Measurements from ENCODE around the gene DND1.
"Not testable (repeated sequence)": the region's sequence is repeated elsewhere in the genome, so short reads cannot be mapped to it uniquely, and the experiment has no call there.

The DND1 gene

DNA sequence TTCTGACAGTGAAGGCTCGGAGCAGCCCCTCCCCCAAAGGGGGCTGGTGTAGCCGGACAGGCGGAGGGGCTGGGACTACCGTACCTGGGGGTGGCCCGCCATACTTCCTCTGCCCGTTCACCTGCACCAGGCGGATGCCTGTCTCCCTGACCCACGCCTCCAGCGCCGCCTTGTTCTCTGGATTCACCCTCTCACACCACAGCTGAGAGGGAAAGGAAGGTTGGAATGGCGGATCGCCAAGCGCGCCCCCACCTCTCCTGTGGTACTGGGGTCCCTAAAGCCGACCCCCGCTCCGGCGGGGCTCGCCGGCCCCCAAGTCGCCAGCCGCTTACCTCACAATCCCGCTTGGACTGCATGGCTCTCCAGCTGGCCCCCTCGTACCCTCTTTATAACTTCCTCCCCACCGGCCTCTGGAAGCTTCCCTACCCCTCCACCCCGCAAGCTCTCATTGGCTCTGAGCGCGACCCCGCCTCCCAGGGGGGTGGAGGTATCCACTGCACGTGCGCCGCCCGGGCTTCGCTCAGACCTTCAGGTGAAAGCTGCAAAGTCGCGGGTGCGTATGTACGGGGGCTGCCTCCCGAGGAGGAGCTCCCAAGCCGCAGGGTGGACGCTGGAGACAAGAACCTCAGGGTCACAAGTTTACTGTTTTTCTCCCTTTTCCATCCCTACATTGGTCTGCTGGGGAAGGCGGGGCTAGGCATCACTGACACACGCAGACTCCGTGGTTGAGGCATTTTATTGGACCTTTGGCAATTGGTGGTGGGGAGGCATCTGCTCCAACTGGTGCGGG is at the start of gene DND1:
DND1 (minus strand) TSS at position 390 of the 790 bp plus-strand sequence; CDS start at position 356, 34 bp downstream.
- DNase-seq (ENCODE audit: low read depth), result no peak

DNA sequence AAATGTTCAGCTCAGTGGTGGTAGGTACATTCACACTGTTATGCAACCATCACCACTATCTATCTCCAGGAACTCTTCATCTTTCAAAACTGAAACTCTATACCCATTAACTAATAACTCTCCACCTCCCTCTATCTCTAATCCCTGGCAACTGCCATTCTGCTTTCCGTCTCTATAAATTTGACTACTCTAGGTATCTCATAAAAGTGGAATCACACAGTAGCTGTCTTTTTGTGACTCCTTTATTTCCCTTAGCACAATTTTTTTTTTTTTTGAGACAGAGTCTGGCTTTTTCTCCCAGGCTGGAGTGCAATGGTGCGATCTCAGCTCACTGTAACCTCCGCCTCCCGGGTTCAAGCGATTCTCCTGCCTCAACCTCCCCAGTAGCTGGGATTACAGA is 48.0 kb upstream of the DND1 start:
- DNase-seq (ENCODE audit: low read depth), result not testable (repeated sequence)

DNA sequence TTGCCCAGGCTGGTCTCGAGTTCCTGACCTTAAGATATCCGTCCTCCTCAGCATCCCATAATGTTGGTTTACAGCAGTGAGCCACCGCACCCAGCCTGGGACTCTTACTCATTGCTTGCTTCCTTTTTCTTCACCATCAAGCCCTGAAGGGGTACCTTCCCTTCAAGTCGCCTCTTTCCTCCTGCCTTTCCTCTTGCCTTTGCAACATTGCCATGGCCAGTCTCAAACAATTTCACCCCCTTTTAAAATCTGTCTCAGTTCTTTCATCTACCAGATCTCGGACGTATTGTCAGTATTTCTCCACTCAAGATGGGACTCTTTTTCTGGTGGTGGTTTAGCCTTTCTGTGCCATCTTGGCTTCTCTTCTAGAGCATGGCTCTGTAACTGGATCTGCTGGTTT is 47.4 kb upstream of the DND1 start:
- DNase-seq (ENCODE audit: low read depth), result not testable (repeated sequence)

DNA sequence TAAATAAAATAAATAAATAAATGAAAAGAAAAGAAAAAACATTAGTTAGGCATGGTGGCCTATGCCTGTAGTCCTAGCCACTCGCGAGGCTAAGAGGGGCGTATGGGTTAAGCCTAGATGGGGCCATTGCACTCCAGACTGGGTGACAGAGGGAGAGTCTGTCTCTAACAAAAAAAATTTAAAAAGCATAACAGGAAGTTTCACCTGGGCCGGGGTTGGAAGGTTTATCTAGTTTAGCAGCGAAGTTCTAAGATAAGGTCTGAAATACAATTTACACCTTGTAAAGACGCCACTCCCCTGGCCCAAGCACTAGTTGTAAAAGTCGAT is 44.9 kb upstream of the DND1 start:
- no peak for DNase-seq (ENCODE audit: low read depth)

DNA sequence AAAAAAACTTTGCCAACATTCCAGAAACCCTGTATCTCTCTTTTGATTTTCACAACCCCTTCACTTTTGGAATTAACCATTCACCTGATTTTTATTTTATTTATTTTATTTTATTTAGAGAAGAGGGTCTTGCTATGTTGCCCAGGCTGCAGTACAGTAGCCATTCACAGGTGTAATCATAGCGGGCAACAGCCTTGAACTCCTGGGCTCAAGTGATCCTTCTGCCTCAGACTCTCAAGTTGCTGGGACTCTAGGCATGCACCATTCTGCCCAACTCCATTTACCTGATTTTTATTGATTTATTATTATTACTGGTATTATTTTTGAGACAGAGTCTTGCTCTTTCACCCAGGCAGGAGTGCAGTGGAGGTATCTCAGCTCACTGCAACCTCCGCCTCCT is 42.9 kb upstream of the DND1 start:
- not testable (repeated sequence) for DNase-seq (ENCODE audit: low read depth)

DNA sequence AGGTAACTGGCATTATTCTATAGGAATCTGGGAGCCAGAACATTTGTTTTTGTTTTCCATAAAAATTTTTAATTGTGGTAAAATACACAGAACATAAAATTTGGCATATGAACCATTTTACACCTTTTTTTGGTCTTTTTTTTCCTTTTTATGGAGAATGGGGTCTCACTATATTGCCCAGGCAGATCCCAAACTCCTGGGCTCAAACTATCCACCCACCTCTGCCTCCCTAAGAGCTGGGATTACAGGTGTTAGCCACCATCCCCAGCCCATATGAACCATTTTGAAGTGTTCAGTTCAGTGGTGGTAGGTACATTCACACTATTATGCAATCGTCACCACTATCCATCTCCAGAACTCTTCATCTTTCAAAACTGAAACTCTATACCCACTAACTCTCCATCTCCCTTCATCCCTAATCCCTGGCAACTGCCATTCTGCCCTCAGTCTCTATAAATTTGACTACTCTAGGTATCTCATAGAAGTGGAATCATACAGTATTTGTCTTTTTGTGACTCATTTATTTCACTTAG is 40.3 kb upstream of the DND1 start:
- DNase-seq (ENCODE audit: low read depth), result no peak

DNA sequence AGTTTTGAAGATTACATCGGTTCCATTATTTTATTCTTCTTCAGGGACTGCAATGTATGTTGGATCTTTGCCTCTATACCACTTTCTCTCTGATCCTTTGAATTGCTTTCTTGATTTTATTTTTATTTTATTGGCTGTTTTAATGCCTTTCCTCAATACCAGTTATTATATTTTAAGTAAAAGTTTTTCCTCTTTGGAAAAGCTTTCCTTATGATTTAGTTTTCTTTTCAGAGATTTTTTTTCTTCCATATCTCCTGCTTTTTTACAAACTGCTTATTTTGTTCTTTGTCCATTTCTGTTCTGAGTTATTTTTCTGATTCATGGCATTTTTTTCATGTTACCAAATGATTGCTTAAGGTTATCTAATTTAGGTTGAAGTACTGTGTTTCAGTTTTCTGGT is 38.4 kb upstream of the DND1 start:
- DNase-seq (ENCODE audit: low read depth), result no peak

DNA sequence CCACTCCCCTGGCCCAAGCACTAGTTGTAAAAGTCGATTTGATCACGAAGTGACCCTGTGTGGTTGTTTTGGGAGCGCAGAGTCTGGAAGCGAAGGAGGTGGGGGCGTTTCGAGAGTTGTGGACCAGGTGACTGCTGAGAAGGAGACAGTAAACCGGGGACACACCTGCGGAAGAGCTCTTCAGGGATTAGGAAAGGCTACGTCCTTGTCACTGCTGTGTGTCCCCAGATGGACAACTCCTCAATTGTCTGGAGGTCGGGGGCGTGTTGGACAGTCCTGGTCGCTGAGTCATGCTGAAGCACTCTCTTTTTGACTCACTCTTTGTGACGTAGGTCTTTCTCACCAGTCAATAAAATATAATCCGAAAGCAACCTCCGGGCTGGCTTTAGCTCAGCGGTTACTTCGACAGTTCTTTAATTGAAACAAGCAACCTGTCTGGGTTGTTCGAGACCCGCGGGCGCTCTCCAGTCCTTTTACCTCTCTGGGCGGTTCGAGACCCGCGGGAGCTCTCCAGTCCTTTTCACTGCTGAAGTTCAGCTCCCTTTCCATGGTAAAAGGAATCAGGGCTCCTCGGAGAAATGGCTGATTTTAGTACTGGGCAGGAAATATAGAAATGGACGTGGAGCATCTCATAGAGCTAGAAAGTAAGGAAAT is 37.6 kb upstream of the DND1 start:
- peak; percentile 85 for DNase-seq (ENCODE audit: low read depth)

DNA sequence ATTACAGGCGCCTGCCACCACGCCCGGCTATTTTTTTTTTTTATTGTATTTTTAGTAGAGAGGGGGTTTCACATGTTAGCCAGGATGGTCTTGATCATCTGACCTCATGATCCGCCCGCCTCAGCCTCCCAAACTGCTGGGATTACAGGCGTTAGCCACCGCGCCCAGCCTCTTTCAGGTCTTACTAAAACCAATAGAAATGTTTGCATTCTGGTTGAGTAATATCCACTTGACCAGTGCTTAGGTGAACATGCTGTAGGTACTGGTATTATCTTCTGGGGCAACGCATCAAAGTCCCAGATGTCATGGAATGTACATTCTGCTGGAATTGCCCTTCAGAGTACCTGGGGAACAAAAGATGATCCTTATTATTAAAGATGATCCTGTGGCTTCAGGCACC is 35.4 kb upstream of the DND1 start:
- not testable (repeated sequence) for DNase-seq (ENCODE audit: low read depth)

DNA sequence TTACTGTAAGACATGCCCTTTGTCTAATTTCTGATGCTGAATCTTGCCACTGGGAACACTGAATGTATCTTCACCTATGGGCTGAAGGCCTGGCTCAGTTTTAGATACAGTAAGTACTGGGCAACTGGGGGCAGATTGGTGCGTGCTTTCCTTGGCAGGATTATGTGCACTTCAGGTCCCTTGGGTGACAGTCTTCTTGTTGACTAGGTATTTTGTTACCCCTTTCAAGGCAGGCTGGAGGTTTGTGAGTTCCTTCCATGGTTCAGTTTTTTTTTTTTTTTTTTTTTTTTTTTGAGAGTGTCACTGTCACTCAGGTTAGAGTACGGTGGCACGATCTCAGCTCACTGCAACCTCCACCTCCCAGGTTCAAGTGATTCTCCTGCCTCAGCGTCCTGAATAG is 34.4 kb upstream of the DND1 start:
- DNase-seq (ENCODE audit: low read depth), result no peak

DNA sequence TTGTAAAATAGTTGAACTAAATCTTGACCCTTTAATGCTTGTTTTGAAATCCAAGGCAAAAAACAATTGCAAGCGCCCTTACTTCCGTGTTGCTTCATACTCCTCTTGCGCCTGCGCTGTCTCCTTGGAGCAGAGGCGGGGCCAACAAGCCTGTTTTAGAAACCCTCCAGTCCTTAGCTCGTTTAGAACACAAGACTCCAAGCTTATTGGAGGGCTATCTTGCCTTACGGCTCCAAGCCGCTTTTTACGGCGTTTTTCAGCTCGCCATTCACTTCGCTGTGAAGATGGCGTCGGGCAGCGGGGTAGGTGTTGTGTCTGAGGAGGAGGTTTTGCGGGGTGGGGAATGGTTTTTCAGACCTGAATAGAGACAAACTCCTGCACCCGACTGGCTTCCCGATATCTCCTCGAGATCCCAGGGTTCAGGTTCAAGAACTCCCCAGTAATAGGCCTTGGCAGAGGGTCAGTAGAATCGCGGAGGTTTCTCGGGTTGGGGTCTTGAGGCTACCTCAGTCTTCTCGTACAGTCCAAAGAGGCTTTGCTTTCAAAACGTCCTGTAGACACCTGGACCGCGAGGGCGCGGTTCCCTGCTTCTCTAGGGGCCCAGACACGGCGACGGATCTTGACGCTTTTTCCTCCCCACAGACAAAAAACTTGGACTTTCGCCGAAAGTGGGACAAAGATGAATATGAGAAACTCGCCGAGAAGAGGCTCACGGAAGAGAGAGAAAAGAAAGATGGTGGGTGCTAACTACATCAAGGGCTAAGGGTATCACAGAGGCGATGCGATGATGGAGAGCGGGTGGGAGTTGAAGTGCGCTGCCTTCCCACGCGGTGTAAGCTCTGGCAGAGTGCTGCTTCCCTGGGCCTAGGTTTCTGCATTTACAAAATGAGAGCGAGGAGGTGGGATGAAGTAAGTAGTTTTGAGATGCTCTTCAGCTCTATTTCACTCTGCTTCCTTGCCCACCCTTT is 27.1 kb upstream of the DND1 start, which contains the start of gene ZMAT2:
ZMAT2 (plus strand) TSS at position 271 of the 968 bp plus-strand sequence; CDS start at position 285, 14 bp downstream.
- peak; percentile 86 for DNase-seq (ENCODE audit: low read depth)

DNA sequence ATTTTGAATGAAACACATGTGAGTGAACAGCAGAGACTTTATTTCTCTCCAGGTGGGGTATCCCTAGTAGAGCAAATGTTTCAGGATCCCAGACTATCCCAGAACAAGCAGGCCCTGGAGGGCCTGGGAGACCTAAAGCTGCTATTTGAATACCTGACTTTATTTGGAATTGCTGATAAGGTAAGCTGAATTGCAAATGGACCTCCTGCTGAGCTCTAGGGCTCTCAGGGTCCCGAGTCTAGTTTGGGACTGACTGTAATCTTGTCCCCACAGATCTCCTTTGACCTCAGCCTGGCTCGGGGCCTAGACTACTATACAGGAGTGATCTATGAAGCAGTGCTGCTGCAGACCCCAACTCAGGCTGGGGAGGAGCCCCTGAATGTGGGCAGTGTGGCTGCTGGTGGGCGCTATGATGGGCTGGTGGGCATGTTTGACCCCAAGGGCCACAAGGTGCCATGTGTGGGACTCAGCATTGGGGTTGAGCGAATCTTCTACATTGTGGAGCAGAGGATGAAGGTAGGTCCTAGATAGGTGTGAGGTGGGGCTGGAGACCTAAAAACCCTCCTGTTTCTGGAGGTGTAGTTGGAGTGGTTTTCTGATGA is 23.6 kb upstream of the DND1 start:
- no peak for DNase-seq (ENCODE audit: low read depth)

DNA sequence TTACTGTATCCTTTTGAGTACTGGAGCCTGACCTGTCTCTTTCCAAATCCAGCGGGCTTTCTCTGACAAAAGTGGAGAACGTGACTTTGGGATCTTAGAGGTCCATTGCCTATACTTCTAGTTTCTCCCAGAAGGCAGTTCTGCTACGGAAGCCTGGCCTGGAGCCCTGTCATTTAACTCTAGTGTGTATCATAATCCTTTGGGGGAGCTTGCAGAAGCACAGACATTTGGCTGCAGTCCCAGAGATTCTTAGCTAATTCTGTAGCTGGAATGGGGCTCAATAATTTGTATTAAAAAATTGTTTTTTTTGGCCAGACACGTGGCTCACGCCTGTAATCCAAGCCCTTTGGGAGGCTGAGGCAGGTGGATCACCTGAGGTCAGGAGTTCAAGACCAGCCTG is 20.9 kb upstream of the DND1 start:
- no peak for DNase-seq (ENCODE audit: low read depth)

DNA sequence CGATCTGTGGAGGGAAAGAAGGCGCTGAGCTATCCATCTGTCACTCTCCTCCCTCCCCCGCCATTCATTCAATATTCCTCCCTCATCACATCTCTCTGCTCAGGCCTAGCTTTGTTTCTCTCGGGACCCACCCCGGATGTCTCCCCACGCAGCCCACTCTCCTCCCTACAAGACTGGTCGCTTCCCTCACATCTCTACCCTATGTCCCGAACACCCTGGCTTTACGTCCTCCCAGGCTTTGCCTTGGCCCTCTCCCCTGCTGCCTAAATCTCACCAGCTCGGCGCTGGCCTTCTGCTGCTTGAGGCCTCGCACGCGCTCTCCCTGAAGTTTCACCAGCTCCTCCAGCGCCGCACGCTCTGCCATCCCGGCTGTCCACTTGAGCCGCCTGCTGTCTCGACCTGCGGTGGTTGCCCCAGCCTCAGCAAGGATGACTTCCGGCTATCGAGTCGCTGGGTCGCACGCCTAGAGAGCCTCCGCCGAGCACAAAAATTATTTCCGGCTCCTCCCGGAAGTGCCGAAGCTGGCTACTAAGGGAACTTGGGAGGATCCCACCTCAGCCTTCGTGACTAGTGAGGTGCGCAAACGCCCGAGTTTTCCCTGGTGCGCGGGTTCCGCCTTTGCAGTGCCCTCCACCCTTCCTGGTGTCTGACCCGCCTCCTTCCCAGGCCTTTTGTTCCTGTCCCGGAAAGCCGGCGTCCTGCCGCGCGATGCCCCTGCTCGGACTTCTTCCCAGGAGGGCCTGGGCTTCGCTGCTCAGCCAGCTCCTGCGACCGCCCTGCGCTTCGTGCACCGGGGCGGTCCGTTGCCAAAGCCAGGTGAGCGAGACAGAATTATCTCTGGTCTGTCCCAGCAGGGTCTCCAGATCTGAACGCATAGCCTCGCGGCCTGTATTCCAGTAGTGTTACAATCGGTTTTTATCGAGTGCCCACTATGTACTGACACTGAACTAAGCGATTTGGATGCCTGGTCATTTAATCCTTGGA is 17.9 kb upstream of the DND1 start, which contains the start of the genes HARS1 and HARS2:
HARS1 (minus strand) TSS at position 430 of the 984 bp plus-strand sequence; CDS start at position 364, 66 bp downstream.
HARS2 (plus strand) TSS at position 515 of the 984 bp plus-strand sequence; CDS start at position 709, 194 bp downstream.
- peak; percentile 76 for DNase-seq (ENCODE audit: low read depth)

DNA sequence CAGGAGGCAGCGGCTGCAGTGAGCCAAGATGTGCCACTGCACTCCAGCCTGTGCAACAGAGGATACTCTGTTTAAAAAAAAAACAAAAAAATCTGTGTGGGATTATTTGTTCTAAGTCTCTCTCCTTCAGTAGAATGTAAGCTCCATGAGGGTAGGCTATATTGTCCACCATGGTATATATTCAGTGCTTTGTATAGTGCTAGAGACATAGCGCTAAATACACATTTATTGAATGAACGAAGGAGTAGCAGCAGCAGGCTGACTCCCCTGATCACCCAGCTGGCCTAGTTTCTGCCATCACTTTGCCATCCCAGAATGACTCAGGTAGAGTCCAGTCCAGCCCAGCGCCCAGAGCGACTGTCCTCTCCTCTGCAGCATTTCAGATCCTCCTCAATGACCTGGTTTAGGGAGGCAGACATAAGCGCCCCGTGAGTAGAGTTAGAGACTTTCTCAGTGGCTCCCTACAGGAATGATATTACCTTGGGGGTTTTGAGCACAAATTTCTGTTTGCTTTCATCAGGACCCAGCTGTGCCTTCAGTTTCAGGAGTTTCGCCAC is 17.1 kb upstream of the DND1 start:
- no peak for DNase-seq (ENCODE audit: low read depth)

DNA sequence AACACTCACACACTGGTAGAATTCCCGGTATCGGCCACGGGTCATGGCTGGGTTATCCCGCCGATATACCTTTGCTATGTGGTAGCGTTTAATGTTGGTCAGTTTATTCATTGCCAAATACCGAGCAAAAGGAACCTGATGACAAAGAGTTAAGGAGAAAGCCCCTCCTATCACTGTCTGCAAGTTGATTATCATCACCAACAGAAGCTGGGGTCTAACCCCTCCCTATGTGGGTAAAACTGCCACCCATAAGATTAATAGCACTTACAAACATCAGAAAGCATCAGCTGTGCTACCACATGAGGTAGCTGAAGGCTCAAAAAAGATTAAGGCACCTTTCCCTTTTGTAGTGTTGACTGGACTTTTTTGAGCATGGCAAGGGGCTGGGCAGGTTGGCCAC is 5.6 kb upstream of the DND1 start:
- DNase-seq (ENCODE audit: low read depth), result no peak

DNA sequence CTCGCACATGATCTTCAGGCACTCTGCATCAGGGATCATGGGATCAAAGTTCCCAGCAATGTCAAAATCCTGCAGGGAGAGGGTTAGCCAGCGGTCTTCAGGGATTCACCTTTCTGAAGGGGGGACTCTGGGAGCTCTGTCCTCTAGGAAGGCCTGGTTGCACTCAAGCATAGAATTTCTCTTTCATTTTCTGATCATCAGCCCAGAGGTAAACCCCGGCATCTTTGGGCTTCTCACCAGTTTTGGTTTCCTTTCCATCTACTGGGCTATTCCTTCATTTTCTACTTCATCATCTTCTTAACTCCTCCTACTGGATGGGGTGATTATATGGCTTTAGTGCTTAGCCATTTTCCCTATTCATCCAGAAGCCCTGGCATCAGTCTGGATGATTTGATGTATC is 4.6 kb upstream of the DND1 start:
- DNase-seq (ENCODE audit: low read depth), result no peak

DNA sequence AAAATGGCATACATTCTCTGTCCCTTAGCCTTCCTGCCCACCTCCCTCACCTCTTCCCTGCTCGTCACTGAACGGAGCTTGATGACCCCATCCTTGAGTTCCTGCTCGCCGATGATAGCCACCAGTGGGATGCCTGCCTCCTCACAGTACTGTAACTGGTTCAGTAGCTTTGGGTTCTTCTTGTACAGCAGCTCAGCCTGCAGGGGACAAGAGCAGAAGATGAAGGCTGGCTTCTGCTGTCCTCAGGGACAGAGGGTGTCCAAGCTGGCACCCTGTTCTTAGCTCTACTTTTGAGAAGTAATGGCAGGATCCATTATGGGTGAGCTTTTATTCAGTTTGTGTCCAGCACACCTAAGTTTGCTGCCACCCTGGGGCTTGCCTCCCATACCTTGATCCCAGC is 1.3 kb upstream of the DND1 start:
- DNase-seq (ENCODE audit: low read depth), result no peak

DNA sequence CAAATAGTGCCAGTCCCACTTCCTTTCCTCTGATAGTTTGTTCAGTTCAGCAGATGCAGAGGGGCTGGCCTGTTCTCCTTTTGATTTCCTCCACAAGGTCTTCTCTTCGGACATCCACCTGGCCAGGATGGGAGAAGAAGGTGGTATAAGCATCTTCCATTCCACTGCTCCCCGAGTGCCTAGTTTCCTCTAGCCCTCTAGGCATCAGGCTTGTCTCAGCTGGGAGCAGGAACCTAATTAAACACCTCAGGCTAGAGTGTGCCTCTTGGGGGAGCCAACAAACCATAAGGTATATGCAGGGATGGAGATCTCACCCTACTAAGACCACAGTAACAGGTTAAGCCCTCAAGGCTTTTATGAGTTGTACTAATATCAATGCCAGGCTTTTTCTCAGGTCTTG is 835 bp upstream of the DND1 start:
- DNase-seq (ENCODE audit: low read depth), result no peak
